HG02798 (cell line): ENCODE data around the gene ALK.
"Not testable (repeated sequence)": the region's sequence is repeated elsewhere in the genome, so short reads cannot be mapped to it uniquely, and the experiment has no call there.

Source experiments
- ATAC-seq: cut with Tn5 transposase; IDR thresholded peaks from one replicate; pipeline ENCODE4 v1.9.1; 2021; ENCODE audit warnings: mild to moderate bottlenecking; ENCODE audit not compliant: unreplicated experiment, poor library complexity

Gene ALK

GRCh38 chr2:29273685-29274611, 647.4 kb downstream of the ALK start:
- no peak for ATAC-seq

- ATAC-seq, result no peak
These were observed 648.2 kb downstream of the ALK start for GRCh38 chr2:29273004-29273684.

- no peak for ATAC-seq
These were observed 649.1 kb downstream of the ALK start for GRCh38 chr2:29272311-29272710.

- ATAC-seq, result no peak
These were observed 650.7 kb downstream of the ALK start for GRCh38 chr2:29270701-29271121.

GRCh38 chr2:29269765-29270109, 651.6 kb downstream of the ALK start:
- no peak for ATAC-seq

GRCh38 chr2:29269095-29269764, 652.2 kb downstream of the ALK start:
- ATAC-seq, result no peak

- ATAC-seq, result no peak
These were observed 653.7 kb downstream of the ALK start for GRCh38 chr2:29267720-29268119.

GRCh38 chr2:29263886-29264285, 657.5 kb downstream of the ALK start:
- no peak for ATAC-seq

- no peak for ATAC-seq
These were observed 658.6 kb downstream of the ALK start for GRCh38 chr2:29262681-29263260.

GRCh38 chr2:29261003-29261402, 660.4 kb downstream of the ALK start:
- ATAC-seq, result no peak

- no peak for ATAC-seq
These were observed 661.1 kb downstream of the ALK start for GRCh38 chr2:29260142-29260772.

GRCh38 chr2:29259221-29259620, 662.2 kb downstream of the ALK start:
- ATAC-seq, result no peak

GRCh38 chr2:29255004-29255403, 666.4 kb downstream of the ALK start:
- ATAC-seq, result no peak

GRCh38 chr2:29253495-29254275, 667.7 kb downstream of the ALK start:
- not testable (repeated sequence) for ATAC-seq

GRCh38 chr2:29253026-29253425, 668.4 kb downstream of the ALK start:
- ATAC-seq, result no peak

GRCh38 chr2:29251406-29251805, 670.0 kb downstream of the ALK start:
- no peak for ATAC-seq

GRCh38 chr2:29250977-29251376, 670.4 kb downstream of the ALK start:
- ATAC-seq, result no peak

GRCh38 chr2:29249666-29250253, 671.6 kb downstream of the ALK start:
- ATAC-seq, result no peak

GRCh38 chr2:29247336-29247914, 674.0 kb downstream of the ALK start:
- ATAC-seq, result no peak
